Lung microvascular endothelial cell (primary cell): ENCODE measurements around the gene CATSPERE. TPM values are rescaled to one million over a fixed set of nuclear protein-coding genes. Genes with fewer than 3 reads are reported as not detected.
A peak's percentile ranks its signal among the peaks of the same experiment; 100 is the strongest.
"Not testable (repeated sequence)": the region's sequence is repeated elsewhere in the genome, so short reads cannot be mapped to it uniquely, and the experiment has no call there.

Experiments
- DNase-seq, 2 donors: peaks; one replicate each; pipeline versions ENCODE4 v3.0.0 to v3.0.0-alpha.2; 2010; ENCODE audit warnings: low read depth in 2 of 2
- total RNA-seq: library from RNA; depleted of rRNA; stranded (reverse); fragments of >200 nt; gene quantifications from 2 replicates; pipeline ENCODE4 v1.2.1, GENCODE V29; 2014

CATSPERE gene
- total RNA-seq, 1 donor from 2014 or later = 1.6 TPM

- no peak for DNase-seq
Observed at GRCh38 chr1:244536316-244536715, 75.2 kb downstream of the CATSPERE start.

GRCh38 chr1:244545511-244545910, 84.4 kb downstream of the CATSPERE start:
- DNase-seq = peak in 1 of 2 donors; percentile 31

GRCh38 chr1:244548558-244549115, 87.6 kb downstream of the CATSPERE start:
- no peak for DNase-seq

GRCh38 chr1:244552336-244552735, 91.3 kb downstream of the CATSPERE start:
- DNase-seq = no peak

- no peak for DNase-seq
Observed at GRCh38 chr1:244556263-244556662, 95.2 kb downstream of the CATSPERE start.

GRCh38 chr1:244557565-244557964, 96.5 kb downstream of the CATSPERE start:
- no peak for DNase-seq

- no peak for DNase-seq
Observed at GRCh38 chr1:244559561-244559960, 98.5 kb downstream of the CATSPERE start.

- DNase-seq = not testable (repeated sequence)
Observed at GRCh38 chr1:244562877-244563276, 101.8 kb downstream of the CATSPERE start.

- no peak for DNase-seq
Observed at GRCh38 chr1:244573768-244574167, 112.7 kb downstream of the CATSPERE start.

- peak in 1 of 2 donors; percentile 2 for DNase-seq
Observed at GRCh38 chr1:244576259-244576892, 115.3 kb downstream of the CATSPERE start.

GRCh38 chr1:244578205-244578604, 117.1 kb downstream of the CATSPERE start:
- not testable (repeated sequence) for DNase-seq

GRCh38 chr1:244583358-244583982, 122.4 kb downstream of the CATSPERE start:
- DNase-seq = no peak

- DNase-seq = no peak
Observed at GRCh38 chr1:244585867-244586266, 124.8 kb downstream of the CATSPERE start.

- DNase-seq = no peak
Observed at GRCh38 chr1:244590670-244591069, 129.6 kb downstream of the CATSPERE start.

GRCh38 chr1:244598611-244599010, 137.5 kb downstream of the CATSPERE start:
- no peak for DNase-seq

- peak; percentile 89 to 97 for DNase-seq
Observed at GRCh38 chr1:244599937-244600350, 138.9 kb downstream of the CATSPERE start.

- no peak for DNase-seq
Observed at GRCh38 chr1:244601336-244601735, 140.3 kb downstream of the CATSPERE start.

GRCh38 chr1:244603498-244603897, 142.4 kb downstream of the CATSPERE start:
- DNase-seq = peak; percentile 49 to 57

- DNase-seq = no peak
Observed at GRCh38 chr1:244605835-244606370, 144.8 kb downstream of the CATSPERE start.

GRCh38 chr1:244614113-244614836, 153.2 kb downstream of the CATSPERE start:
- DNase-seq = no peak

GRCh38 chr1:244614879-244615278, 153.8 kb downstream of the CATSPERE start:
- DNase-seq = no peak

- DNase-seq = no peak
Observed at GRCh38 chr1:244615301-244615700, 154.2 kb downstream of the CATSPERE start.
